HG03025 (cell line): ENCODE measurements around the gene ETV3L.
"Not testable (repeated sequence)": the region's sequence is repeated elsewhere in the genome, so short reads cannot be mapped to it uniquely, and the experiment has no call there.

Experiments
- ATAC-seq: cut with Tn5 transposase; IDR thresholded peaks from one replicate; pipeline ENCODE4 v1.9.1; 2021; ENCODE audit warnings: mild to moderate bottlenecking, moderate library complexity; ENCODE audit not compliant: unreplicated experiment, low FRiP score

The ETV3L gene

GRCh38 chr1:157084720-157085119 is 14.9 kb downstream of the ETV3L start:
- no peak for ATAC-seq

GRCh38 chr1:157081707-157082106 is 17.9 kb downstream of the ETV3L start:
- ATAC-seq: no peak

- ATAC-seq: no peak
Observed at GRCh38 chr1:157080714-157081113, 18.9 kb downstream of the ETV3L start.

GRCh38 chr1:157077394-157077793 is 22.2 kb downstream of the ETV3L start:
- no peak for ATAC-seq

GRCh38 chr1:157073944-157074685 is 25.5 kb downstream of the ETV3L start:
- ATAC-seq: no peak

- no peak for ATAC-seq
Observed at GRCh38 chr1:157069601-157070000, 30.0 kb downstream of the ETV3L start.

- ATAC-seq: not testable (repeated sequence)
Observed at GRCh38 chr1:157059241-157059640, 40.4 kb downstream of the ETV3L start.

- no peak for ATAC-seq
Observed at GRCh38 chr1:157056269-157056668, 43.3 kb downstream of the ETV3L start.

- ATAC-seq: not testable (repeated sequence)
Observed at GRCh38 chr1:157055729-157056128, 43.9 kb downstream of the ETV3L start.

- no peak for ATAC-seq
Observed at GRCh38 chr1:157050836-157051235, 48.8 kb downstream of the ETV3L start.

GRCh38 chr1:157047062-157047410 is 52.6 kb downstream of the ETV3L start:
- no peak for ATAC-seq

- ATAC-seq: no peak
Observed at GRCh38 chr1:157045250-157046218, 54.1 kb downstream of the ETV3L start, which contains the start of gene ARHGEF11. Gene ARHGEF11, minus strand, starts transcription at chr1:157045742. Its CDS starts 1,412 bp downstream, at chr1:157044330.

GRCh38 chr1:157044326-157044725 is 55.3 kb downstream of the ETV3L start:
- ATAC-seq: no peak

- ATAC-seq: no peak
Observed at GRCh38 chr1:157043685-157044084, 55.9 kb downstream of the ETV3L start.

GRCh38 chr1:157042846-157043245 is 56.8 kb downstream of the ETV3L start:
- no peak for ATAC-seq
